ENCODE data around the gene COLEC12. TPM values are rescaled to one million over a fixed set of nuclear protein-coding genes. Genes with fewer than 3 reads are reported as not detected.

COLEC12 gene
- total RNA-seq, 2 donors from 2014 or later = 1.9 to 4.7 TPM

- Histone ChIP-seq H3K27me3 (no peaks in the 10 kb centered on the region), H3K9me3 (no peaks in the 10 kb centered on the region), H3K9ac (ENCODE audit: low read depth in 2 of 2, low read length in 2 of 2) (no peak overlapping the region), H3K27ac (no peak overlapping the region), H3K4me3 (no peak overlapping the region), H3K36me3 (no peaks in the 10 kb centered on the region), H3K4me1 (no peaks in the 10 kb centered on the region)
- intact Hi-C loops (cut with DNase I) = no loop called here
- TF ChIP-seq CTCF (IDR thresholded peaks at IDR 0.05) = no peak
- no peak for DNase-seq
Measured at GRCh38 chr18:366466-367061, 133.9 kb downstream of the COLEC12 start.

GRCh38 chr18:365651-366050 is 134.8 kb downstream of the COLEC12 start:
- H3K27me3 ChIP-seq = no peaks in the 10 kb centered on the region
- intact Hi-C loops (cut with DNase I) = no loop called here
- H3K36me3 ChIP-seq = no peaks in the 10 kb centered on the region
- no peaks in the 10 kb centered on the region for H3K4me1 ChIP-seq
- no peak overlapping the region for H3K4me3 ChIP-seq
- no peak for DNase-seq
- H3K27ac ChIP-seq = no peak overlapping the region
- no peak for TF ChIP-seq CTCF (IDR thresholded peaks at IDR 0.05)
- no peaks in the 10 kb centered on the region for H3K9me3 ChIP-seq
- H3K9ac ChIP-seq (ENCODE audit: low read depth in 2 of 2, low read length in 2 of 2) = no peak overlapping the region

GRCh38 chr18:364256-364826 is 136.2 kb downstream of the COLEC12 start:
- Histone ChIP-seq H3K27me3 (no peaks in the 10 kb centered on the region), H3K4me1 (no peaks in the 10 kb centered on the region), H3K9me3 (no peaks in the 10 kb centered on the region), H3K27ac (no peak overlapping the region), H3K36me3 (no peaks in the 10 kb centered on the region), H3K9ac (ENCODE audit: low read depth in 2 of 2, low read length in 2 of 2) (no peak overlapping the region), H3K4me3 (no peak overlapping the region)
- intact Hi-C loops (cut with DNase I) = no loop called here
- no peak for TF ChIP-seq CTCF (IDR thresholded peaks at IDR 0.05)
- no peak for DNase-seq

- Histone ChIP-seq H3K27ac (no peak overlapping the region), H3K36me3 (no peaks in the 10 kb centered on the region), H3K9me3 (no peaks in the 10 kb centered on the region), H3K27me3 (no peaks in the 10 kb centered on the region), H3K9ac (ENCODE audit: low read depth in 2 of 2, low read length in 2 of 2) (no peak overlapping the region), H3K4me3 (no peak overlapping the region), H3K4me1 (no peaks in the 10 kb centered on the region)
- intact Hi-C loops (cut with DNase I) = no loop called here
- TF ChIP-seq CTCF (IDR thresholded peaks at IDR 0.05) = no peak
- DNase-seq = no peak
Measured at GRCh38 chr18:363301-364085, 137.0 kb downstream of the COLEC12 start.

GRCh38 chr18:362311-363290 is 137.9 kb downstream of the COLEC12 start:
- Histone ChIP-seq H3K9ac (ENCODE audit: low read depth in 2 of 2, low read length in 2 of 2) (no peak overlapping the region), H3K4me1 (no peaks in the 10 kb centered on the region), H3K27me3 (no peaks in the 10 kb centered on the region), H3K9me3 (no peaks in the 10 kb centered on the region), H3K4me3 (no peak overlapping the region), H3K36me3 (no peaks in the 10 kb centered on the region), H3K27ac (no peak overlapping the region)
- intact Hi-C loops (cut with DNase I) = no loop called here
- TF ChIP-seq CTCF (IDR thresholded peaks at IDR 0.05) = no peak
- no peak for DNase-seq

All from colonic mucosa (tissue), 4 donors.